NT2/D1 (cell line): ENCODE data around the gene ANO9.
A peak's percentile ranks its signal among the peaks of the same experiment; 100 is the strongest.

ENCODE experiments used
- DNase-seq: peaks from one replicate; pipeline ENCODE4 v3.0.0-alpha.2; 2011; ENCODE audit warnings: low read depth, low spot score
- H3K27me3 ChIP-seq: 2 replicates; pipeline ENCODE4 v1.6.0; 2011; ENCODE audit warnings: mild to moderate bottlenecking; ENCODE audit not compliant: insufficient read length, insufficient read depth
- H3K36me3 ChIP-seq: 2 replicates; pipeline ENCODE4 v1.6.1; 2011; ENCODE audit warnings: mild to moderate bottlenecking, low read length, mixed read lengths; ENCODE audit not compliant: insufficient read depth, insufficient read length
- H3K4me1 ChIP-seq: 2 replicates; pipeline ENCODE4 v1.5.1; 2011; ENCODE audit not compliant: insufficient read depth, insufficient read length
- H3K4me3 ChIP-seq: 2 replicates; pipeline ENCODE4 v1.5.1; 2011; ENCODE audit warnings: low read depth; ENCODE audit not compliant: insufficient read length
- H3K9ac ChIP-seq: 2 replicates; pipeline ENCODE4 v1.6.0; 2011; ENCODE audit warnings: low read depth; ENCODE audit not compliant: insufficient read length
- H3K9me3 ChIP-seq: 2 replicates; pipeline ENCODE4 v1.5.1; 2011; ENCODE audit warnings: mild to moderate bottlenecking, low read length; ENCODE audit not compliant: insufficient read depth
- SUZ12 ChIP-seq: IDR thresholded peaks from 2 replicates; pipeline ENCODE4 v1.6.1; 2011; ENCODE audit not compliant: insufficient read length, insufficient read depth; ENCODE audit errors: extremely low read depth
- YY1 ChIP-seq: IDR thresholded peaks from 2 replicates; pipeline ENCODE4 v1.6.1; 2011; ENCODE audit not compliant: insufficient read length, insufficient read depth
- ZNF274 ChIP-seq: IDR thresholded peaks from 2 replicates; pipeline ENCODE4 v1.6.1; 2011; ENCODE audit warnings: mild to moderate bottlenecking, low read depth, low read length

The ANO9 gene

GRCh38 chr11:488579-488978 is 46.8 kb upstream of the ANO9 start:
- no peak overlapping the region for H3K9ac ChIP-seq
- no peak for TF ChIP-seq ZNF274
- TF ChIP-seq YY1, result no peak
- TF ChIP-seq SUZ12, result no peak

GRCh38 chr11:488062-488461 is 46.3 kb upstream of the ANO9 start:
- TF ChIP-seq YY1, result no peak
- TF ChIP-seq ZNF274, result no peak
- Histone ChIP-seq H3K9me3 (no peaks in the 10 kb centered on the region), H3K4me3 (no peak overlapping the region), H3K9ac (no peak overlapping the region), H3K27me3 (no peaks in the 10 kb centered on the region), H3K4me1 (peaks cover 2% of the 10 kb centered on the region), H3K36me3 (peaks cover 73% of the 10 kb centered on the region)
- no peak for DNase-seq

More at GRCh38 chr11:488579-488978, 46.8 kb upstream of the ANO9 start:
- H3K36me3 ChIP-seq, result peaks cover 76% of the 10 kb centered on the region
- H3K4me3 ChIP-seq, result no peak overlapping the region
- no peaks in the 10 kb centered on the region for H3K9me3 ChIP-seq
- peaks cover 2% of the 10 kb centered on the region for H3K4me1 ChIP-seq
- no peaks in the 10 kb centered on the region for H3K27me3 ChIP-seq
- no peak for DNase-seq

GRCh38 chr11:487571-488021 is 45.8 kb upstream of the ANO9 start:
- peaks cover 2% of the 10 kb centered on the region for H3K4me1 ChIP-seq
- DNase-seq, result no peak
- H3K4me3 ChIP-seq, result no peak overlapping the region
- no peaks in the 10 kb centered on the region for H3K27me3 ChIP-seq
- H3K9me3 ChIP-seq, result no peaks in the 10 kb centered on the region
- no peak for TF ChIP-seq YY1
- TF ChIP-seq SUZ12, result no peak
- no peak for TF ChIP-seq ZNF274
- peaks cover 68% of the 10 kb centered on the region for H3K36me3 ChIP-seq
- no peak overlapping the region for H3K9ac ChIP-seq

GRCh38 chr11:486189-486588 is 44.4 kb upstream of the ANO9 start:
- Histone ChIP-seq H3K4me1 (peaks cover 2% of the 10 kb centered on the region), H3K9me3 (no peaks in the 10 kb centered on the region; the same call in 1 of the 2 replicates), H3K9ac (no peak overlapping the region), H3K36me3 (peaks cover 64% of the 10 kb centered on the region), H3K4me3 (no peak overlapping the region), H3K27me3 (no peaks in the 10 kb centered on the region)
- TF ChIP-seq ZNF274, result no peak
- TF ChIP-seq YY1, result no peak
- no peak for TF ChIP-seq SUZ12
- no peak for DNase-seq

- H3K4me1 ChIP-seq, result peaks cover 2% of the 10 kb centered on the region
- TF ChIP-seq SUZ12 (no peak), YY1 (no peak), ZNF274 (no peak)
- H3K9ac ChIP-seq, result no peak overlapping the region
- no peaks in the 10 kb centered on the region; the same call in 1 of the 2 replicates for H3K9me3 ChIP-seq
- H3K36me3 ChIP-seq, result peaks cover 56% of the 10 kb centered on the region
- H3K4me3 ChIP-seq, result no peak overlapping the region
- no peak for DNase-seq
- H3K27me3 ChIP-seq, result no peaks in the 10 kb centered on the region
Measured at GRCh38 chr11:484616-485015, 42.8 kb upstream of the ANO9 start.

- no peak for TF ChIP-seq SUZ12
- no peak for TF ChIP-seq YY1
- no peak for TF ChIP-seq ZNF274
- DNase-seq, result no peak
- Histone ChIP-seq H3K4me1 (peaks cover 11% of the 10 kb centered on the region), H3K4me3 (no peak overlapping the region), H3K9ac (no peak overlapping the region), H3K36me3 (peaks cover 33% of the 10 kb centered on the region), H3K27me3 (no peaks in the 10 kb centered on the region), H3K9me3 (no peaks in the 10 kb centered on the region; the same call in 1 of the 2 replicates)
Measured at GRCh38 chr11:479311-479710, 37.5 kb upstream of the ANO9 start.

- no peak for DNase-seq
- Histone ChIP-seq H3K27me3 (no peaks in the 10 kb centered on the region), H3K4me3 (no peak overlapping the region), H3K36me3 (peaks cover 45% of the 10 kb centered on the region), H3K4me1 (peaks cover 13% of the 10 kb centered on the region), H3K9ac (peak overlapping the region; percentile 5), H3K9me3 (no peaks in the 10 kb centered on the region; the same call in 1 of the 2 replicates)
- no peak for TF ChIP-seq SUZ12
- no peak for TF ChIP-seq ZNF274
- TF ChIP-seq YY1, result no peak
Measured at GRCh38 chr11:477052-477715, 35.4 kb upstream of the ANO9 start.
